Keratinocyte (primary cell): ENCODE data around the gene NADSYN1.

Source experiments
- EZH2 ChIP-seq: IDR thresholded peaks from one replicate; pipeline ENCODE4 v1.6.1; 2012; ENCODE audit warnings: inconsistent platforms, mild to moderate bottlenecking, low read length, moderate library complexity
- TF ChIP-seq, protein P1 (sequence below), 3 experiments: IDR thresholded peaks in 1 of 3; conservative IDR thresholded peaks in 1 of 3; optimal IDR thresholded peaks in 1 of 3; 2 replicates in 2 of 3; 3 replicates in 1 of 3; pipeline versions ENCODE3 to v1.5.1; 2011; ENCODE audit warnings: low read length in 3 of 3, mild to moderate bottlenecking in 3 of 3, moderate library complexity in 2 of 3, control low read depth in 1 of 3, inconsistent platforms in 1 of 3; ENCODE audit not compliant: insufficient read depth in 2 of 3; ENCODE audit errors: extremely low read depth in 1 of 3

- no peak for TF ChIP-seq EZH2
- TF ChIP-seq, protein P1, sequence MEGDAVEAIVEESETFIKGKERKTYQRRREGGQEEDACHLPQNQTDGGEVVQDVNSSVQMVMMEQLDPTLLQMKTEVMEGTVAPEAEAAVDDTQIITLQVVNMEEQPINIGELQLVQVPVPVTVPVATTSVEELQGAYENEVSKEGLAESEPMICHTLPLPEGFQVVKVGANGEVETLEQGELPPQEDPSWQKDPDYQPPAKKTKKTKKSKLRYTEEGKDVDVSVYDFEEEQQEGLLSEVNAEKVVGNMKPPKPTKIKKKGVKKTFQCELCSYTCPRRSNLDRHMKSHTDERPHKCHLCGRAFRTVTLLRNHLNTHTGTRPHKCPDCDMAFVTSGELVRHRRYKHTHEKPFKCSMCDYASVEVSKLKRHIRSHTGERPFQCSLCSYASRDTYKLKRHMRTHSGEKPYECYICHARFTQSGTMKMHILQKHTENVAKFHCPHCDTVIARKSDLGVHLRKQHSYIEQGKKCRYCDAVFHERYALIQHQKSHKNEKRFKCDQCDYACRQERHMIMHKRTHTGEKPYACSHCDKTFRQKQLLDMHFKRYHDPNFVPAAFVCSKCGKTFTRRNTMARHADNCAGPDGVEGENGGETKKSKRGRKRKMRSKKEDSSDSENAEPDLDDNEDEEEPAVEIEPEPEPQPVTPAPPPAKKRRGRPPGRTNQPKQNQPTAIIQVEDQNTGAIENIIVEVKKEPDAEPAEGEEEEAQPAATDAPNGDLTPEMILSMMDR (optimal IDR thresholded peaks at IDR 0.05 in 1 of 3, IDR thresholded peaks at IDR 0.05 in 1 of 3, conservative IDR thresholded peaks at IDR 0.05 in 1 of 3; ENCODE audit: extremely low read depth in 1 of 3, insufficient read depth in 2 of 3, low read length in 3 of 3): no peak
Measured at GRCh38 chr11:71548120-71548519, 95.1 kb downstream of the NADSYN1 start, which contains the start of gene KRTAP5-9.
